Measurements from ENCODE around the gene CEBPZOS. TPM values are rescaled to one million over a fixed set of nuclear protein-coding genes. Genes with fewer than 3 reads are reported as not detected.

CEBPZOS gene
- total and polyA plus RNA-seq, 2 of the 8 experiments (the other 6 are each of a cell fraction or from before 2014, with no cell fraction given) = 27.3 to 43.5 TPM

- Histone ChIP-seq H2BK5ac (ENCODE audit: low read depth, low read length) (no peak overlapping the region), H3K4ac (replicated peaks; ENCODE audit: insufficient read length, low read depth, low read length) (no peak overlapping the region), H3K36me3 (ENCODE audit: control insufficient read depth in 2 of 4, insufficient read depth in 4 of 4, low read length in 3 of 4) (no peaks in the 10 kb centered on the region), H3K27me3 (replicated peaks in 1 of 4; ENCODE audit: control insufficient read depth in 3 of 4, extremely low read depth in 1 of 4, insufficient read depth in 3 of 4, low read length in 3 of 4) (no peaks in the 10 kb centered on the region), H3K27ac (ENCODE audit: low read depth, low read length) (no peak overlapping the region), H3K79me1 (ENCODE audit: low read depth, low read length) (no peaks in the 10 kb centered on the region), H4K5ac (ENCODE audit: insufficient read length, low read depth, low read length) (no peak overlapping the region), H2BK12ac (ENCODE audit: low read depth, low read length) (no peak overlapping the region; the same call in 1 of the 2 replicates), H3K23ac (ENCODE audit: insufficient read length) (no peak overlapping the region), H2AK5ac (ENCODE audit: low read depth, low read length) (no peak overlapping the region), H3K56ac (replicated peaks; ENCODE audit: insufficient read length, low read depth, low read length) (no peak overlapping the region), H4K91ac (replicated peaks; ENCODE audit: insufficient read length, low read length) (no peak overlapping the region), H3K14ac (ENCODE audit: insufficient read length) (no peak overlapping the region), H2AFZ (ENCODE audit: low read length) (no peak overlapping the region), H3K4me1 (replicated peaks in 1 of 4; ENCODE audit: control insufficient read depth in 3 of 4, insufficient read depth in 4 of 4, low read length in 3 of 4) (peaks cover 0 to 9% (median 3%) of the 10 kb centered on the region in 4 experiments; a peak in 3 of 7 replicates), H3K23me2 (ENCODE audit: low read depth, low read length) (no peaks in the 10 kb centered on the region), H2BK20ac (ENCODE audit: low read length) (no peak overlapping the region), H2BK15ac (ENCODE audit: low read length) (no peak overlapping the region), H4K20me1 (replicated peaks in 1 of 2; ENCODE audit: control insufficient read depth in 1 of 2, insufficient read depth in 2 of 2, low read length in 2 of 2) (no peaks in the 10 kb centered on the region), H4K8ac (ENCODE audit: extremely low read depth, insufficient read depth, low read length) (no peak overlapping the region; the same call in 1 of the 2 replicates), H3K79me2 (ENCODE audit: control insufficient read depth in 1 of 2, insufficient read depth in 2 of 2, low read length in 2 of 2) (no peaks in the 10 kb centered on the region), H3K9ac (replicated peaks in 1 of 4; ENCODE audit: extremely low read depth in 1 of 4, low read depth in 3 of 4, low read length in 3 of 4) (no peak overlapping the region), H3K4me3 (ENCODE audit: extremely low read depth in 1 of 4, insufficient read depth in 2 of 4, low read depth in 3 of 4, low read length in 4 of 4) (no peak overlapping the region), H3K4me2 (ENCODE audit: insufficient read depth in 1 of 2, low read depth in 2 of 2, low read length in 2 of 2) (no peak overlapping the region), H3K18ac (ENCODE audit: extremely low read depth, low read length) (peak overlapping the region; percentile 7; the same call in 1 of the 2 replicates), H2BK120ac (replicated peaks; ENCODE audit: low read depth, low read length) (no peak overlapping the region), H3K9me3 (ENCODE audit: insufficient read depth in 2 of 2, low read depth in 1 of 2, low read length in 1 of 2) (no peaks in the 10 kb centered on the region)
- FAIRE-seq (no peak), DNase-seq (ENCODE audit: low read depth in 1 of 2, low spot score in 2 of 2) (no peak)
- POLR2A ChIA-PET (ENCODE audit: partially characterized antibody) = interaction anchor here (0.7 to 2.5 kb wide), 8 partner anchors 12 to 55 kb away, joined by 3 to 7 read pairs (median 4); partner anchors contain the start of gene CEBPZOS
- CTCF ChIA-PET (ENCODE audit: partially characterized antibody) = interaction anchor here (0.6 to 6.9 kb wide), 14 partner anchors 10 to 119 kb away, joined by 3 to 67 read pairs (median 5); partner anchors contain the start of genes CEBPZOS, NDUFAF7 and SULT6B1
- 89% methylated on average over 5 of the region's 5 CpGs; no CpG with 5 or more reads in 1 of the 2 experiments for WGBS, 2 experiments (ENCODE audit: extremely low coverage in 1 of 2, insufficient coverage in 1 of 2, insufficient read length in 1 of 2, insufficient replicate concordance in 2 of 2, low coverage in 1 of 2, low lambda C conversion rate in 2 of 2, missing lambda C conversion rate in 1 of 2)
- no peak for TF ChIP-seq EP300 (IDR thresholded peaks at IDR 0.05; ENCODE audit: borderline replicate concordance in 1 of 2, low read depth in 2 of 2, low read length in 2 of 2)
Observed at GRCh38 chr2:37180640-37181039, 15.7 kb upstream of the CEBPZOS start.

All from H1 (cell line).